Activated effector memory CD4-positive, alpha-beta T cell treated with Interleukin-2 at 50 U/mL for 16 hours (primary cell): ENCODE results near the gene MTHFD2L.

Experiments
- DNase-seq: peaks from one replicate; pipeline ENCODE4 v3.0.0-alpha.2; 2020

The MTHFD2L gene

DNA sequence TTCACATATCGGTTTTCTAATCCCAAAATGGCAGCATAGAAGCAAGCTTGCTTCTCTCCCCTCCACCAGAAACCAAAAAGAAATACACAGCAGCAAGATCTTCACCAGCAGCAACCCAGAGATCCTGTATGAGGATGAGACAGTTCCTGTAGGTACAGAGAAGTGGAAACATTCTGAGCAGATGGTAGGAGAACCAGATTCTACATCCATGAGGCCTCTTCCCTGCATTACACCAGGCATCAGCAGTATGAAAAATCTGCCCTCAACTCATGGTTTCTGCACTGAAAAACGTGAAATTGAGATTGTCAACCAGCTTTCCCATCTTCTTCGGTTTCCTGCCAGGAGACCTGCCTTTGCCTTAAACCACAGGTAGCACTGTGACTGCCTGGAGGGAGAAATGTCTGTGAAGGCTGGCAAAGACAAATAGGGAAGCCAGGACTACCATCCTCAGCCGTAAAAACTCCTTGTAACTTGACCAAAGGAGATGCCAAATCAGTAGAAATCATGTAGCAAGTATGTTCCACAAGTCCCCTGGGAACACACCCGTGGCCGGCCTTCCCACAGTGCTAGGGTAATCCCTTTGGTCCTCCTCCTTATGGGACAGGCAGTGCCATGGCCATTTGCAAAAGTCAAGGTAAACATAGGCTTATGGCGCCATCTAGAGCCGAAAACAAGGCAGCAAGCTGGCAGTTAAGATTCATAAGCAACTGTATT, 24.0 kb upstream of the MTHFD2L start:
- DNase-seq: no peak

DNA sequence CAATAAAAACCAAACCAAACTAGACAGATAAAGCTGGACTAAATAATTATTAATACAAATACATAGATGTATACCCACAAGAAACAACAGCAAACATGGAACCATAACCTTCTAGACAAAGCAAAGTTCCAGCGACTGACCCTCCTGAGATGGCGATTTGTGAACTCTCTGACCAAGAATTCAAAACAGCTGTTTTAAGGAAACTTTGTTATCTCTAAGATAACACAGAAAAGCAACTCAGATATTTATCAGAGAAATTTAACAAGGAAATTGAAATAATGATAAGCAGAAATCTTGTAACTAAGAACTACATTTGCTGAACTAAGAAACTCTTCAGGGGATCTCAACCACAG, 23.4 kb upstream of the MTHFD2L start:
- no peak for DNase-seq

DNA sequence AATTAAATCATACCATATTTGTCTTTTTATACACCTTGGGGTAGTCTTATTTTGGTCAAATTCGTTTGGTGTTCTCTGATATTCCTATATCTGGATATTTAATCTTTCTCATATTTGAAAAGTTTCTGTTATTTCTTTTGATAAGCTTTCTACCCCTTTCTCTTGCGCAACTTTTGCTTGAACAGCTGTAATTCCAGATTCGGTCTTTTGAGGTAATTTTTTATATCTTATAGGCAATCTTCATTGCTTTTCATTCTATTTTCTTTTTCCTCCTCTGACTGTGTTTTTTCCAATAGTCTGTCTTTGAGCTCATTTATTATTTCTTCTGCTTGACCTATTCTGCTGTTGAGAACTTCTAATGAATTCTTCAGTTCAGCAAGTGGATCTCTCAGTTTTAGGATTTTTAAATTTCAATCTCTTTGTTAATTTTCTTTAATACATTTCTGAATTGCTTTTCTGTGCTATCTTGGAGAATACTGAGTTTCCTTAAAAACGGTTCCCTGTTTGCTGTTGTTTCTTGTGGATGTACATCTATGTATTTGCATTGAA, 11.3 kb upstream of the MTHFD2L start:
- no peak for DNase-seq

DNA sequence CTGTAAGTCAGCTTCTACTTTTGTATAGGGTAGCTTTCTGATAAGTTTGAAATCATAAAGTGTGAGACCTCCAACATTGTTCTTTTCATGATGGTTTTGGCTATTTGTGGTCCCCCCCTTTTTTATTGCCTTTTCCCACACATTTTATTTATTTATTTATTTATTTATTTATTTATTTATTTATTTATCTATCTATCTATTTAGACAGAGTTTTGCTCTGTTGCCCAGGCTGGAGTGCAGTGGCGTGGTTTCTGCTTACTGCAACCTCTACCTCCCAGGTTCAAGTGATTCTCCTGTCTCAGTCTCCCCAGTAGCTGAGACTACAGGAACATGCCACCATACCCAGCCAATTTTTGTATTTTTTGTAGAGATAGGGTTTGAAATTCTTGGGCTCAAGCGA, 9.7 kb upstream of the MTHFD2L start:
- no peak for DNase-seq

DNA sequence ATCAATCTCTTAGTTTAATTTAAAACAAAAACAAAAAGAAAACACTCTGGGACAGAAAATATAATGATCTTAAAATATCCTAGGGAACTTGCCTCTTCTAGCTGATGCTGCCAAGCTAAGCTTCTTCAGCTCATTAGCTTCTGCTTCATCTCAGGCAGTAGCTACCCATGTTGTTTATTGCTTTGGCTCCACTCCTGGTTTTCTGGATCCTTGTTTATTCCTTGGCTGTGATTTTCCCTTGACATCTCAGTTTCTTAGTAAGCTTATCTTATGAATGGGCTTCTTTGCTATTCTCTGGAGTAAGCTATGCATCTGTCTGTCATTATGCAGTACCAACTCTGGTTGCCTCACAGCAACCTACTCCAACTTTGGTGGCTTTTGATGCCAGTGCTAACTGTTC, 5.1 kb upstream of the MTHFD2L start:
- no peak for DNase-seq

DNA sequence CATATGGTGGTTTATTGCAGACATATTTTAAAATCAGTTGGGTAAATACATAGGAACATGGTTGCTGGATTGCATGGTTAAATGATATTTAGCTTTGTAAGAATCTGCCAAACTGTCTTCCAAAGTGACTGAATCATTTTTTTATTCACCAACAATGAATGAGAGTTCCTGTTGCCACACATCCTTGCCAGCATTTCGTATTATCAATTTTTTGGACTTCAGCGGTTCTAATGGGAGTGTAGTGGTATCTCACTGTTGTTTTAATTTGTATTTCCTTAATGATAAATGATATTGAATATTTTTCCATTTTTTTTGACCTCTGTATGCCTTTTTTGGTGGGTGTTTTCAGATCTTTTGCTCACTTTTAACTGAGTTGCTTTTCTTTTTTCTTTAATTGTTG, 1.4 kb upstream of the MTHFD2L start:
- DNase-seq: no peak

DNA sequence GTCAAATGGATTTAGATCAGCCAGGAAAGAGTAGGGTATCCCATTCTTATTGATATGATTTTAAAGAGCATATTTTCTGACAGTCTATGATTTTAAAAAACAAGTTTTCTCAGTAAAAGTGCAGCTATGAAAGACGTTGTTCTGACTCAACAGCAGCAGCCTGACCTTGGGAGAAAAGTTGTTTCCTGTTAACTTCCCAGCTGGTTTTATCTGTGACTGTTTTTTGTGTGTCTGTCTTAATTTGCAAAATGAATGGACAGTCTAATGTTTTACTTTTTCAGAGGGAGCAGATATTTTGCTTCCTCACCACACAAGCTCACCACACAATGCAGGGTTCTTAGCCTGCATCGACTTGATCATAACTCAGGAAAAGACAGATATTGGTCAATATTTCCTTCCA, 764 bp upstream of the MTHFD2L start:
- DNase-seq: no peak

DNA sequence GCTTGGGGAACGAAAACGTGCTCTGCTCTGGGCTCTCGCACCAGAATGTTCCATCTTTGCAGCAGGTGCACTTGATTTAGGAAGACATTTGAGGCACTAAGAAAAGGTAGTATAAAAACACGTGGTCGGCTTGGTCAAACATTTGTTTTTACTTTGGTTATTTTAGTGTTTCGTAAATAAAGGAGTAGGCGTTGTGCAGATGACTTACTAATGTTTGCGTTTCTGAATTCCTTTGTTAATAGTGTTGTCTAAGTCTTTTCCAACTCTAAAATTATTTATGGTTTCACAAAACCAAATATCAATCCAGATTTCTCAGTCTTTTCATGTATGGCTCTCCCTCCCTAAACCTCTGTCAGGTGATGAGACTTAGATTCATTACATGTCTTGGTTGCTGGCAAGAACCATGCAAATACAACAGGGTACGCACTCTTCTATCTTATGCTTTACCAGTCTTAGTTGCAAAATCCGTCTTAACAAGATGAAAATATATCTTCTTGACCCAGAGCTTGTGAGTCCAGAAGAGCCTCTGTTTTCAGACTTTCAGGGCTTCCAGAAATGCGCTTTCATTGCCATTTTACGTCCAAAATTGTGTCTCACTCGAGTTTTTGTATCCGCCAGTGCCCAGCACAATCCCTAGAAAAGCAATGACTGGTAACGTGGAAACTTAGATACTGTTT, 686 bp downstream of the MTHFD2L start:
- DNase-seq: no peak

DNA sequence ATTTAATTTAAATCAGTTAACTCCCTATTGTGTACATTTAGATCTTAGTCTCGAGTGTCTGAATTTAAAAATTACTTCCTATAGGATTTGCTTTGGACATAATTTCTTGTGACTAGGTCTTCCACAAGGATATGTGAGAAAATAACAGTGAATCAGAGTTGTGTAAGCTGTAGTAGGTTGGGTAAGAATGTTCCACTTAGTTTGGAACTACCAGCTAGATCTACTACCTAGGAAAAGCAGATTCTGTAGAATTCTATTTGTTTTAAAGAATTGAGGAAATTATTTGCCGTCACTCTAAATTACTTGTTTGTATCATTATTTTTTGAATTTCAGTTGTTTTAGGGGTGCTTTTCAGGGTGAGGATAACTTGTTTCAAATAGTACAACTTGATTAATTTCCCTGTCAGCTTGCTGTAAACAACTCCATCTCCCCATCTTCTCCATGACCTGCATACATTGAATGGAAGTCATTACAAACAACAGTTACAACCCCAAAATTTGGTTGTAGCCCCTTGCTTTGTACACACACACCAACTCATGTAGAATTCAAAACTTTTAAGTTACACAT, 1.3 kb downstream of the MTHFD2L start:
- DNase-seq: no peak

DNA sequence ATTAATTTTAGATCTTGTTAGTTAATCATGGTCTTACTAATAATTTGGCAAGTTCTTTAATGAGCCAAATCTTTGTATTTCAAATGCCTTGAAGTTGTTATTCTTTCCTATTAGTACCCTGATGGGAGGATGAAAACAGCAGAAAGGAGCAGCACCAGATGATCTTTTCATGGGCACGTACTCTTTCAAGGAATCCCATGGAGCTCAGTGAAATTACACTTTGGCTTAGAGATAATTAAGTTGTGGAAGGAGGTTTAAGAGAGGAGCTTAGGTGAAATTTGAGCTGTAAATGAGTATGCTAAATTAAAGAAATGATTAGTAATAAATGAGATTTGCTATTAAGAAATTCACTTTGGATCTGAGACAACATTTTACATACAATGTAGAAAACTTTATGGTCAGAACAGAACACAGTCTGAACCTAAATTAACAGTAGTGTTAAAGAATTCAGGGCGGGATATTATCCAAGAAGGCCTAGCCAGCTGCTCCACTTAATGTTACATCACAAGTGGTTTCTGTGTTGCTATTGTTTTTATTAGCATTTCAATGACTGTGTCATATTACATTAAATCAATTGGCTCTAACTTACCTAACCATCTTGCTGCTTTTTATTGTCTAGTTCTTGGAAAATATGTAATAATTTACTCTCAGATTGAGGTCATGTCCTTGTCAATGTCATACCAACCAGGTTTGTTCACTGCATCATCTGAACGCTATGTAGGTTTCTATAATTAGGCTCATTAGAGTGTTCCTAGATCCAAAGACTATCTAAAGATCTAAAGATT, 3.9 kb downstream of the MTHFD2L start:
- DNase-seq: no peak

DNA sequence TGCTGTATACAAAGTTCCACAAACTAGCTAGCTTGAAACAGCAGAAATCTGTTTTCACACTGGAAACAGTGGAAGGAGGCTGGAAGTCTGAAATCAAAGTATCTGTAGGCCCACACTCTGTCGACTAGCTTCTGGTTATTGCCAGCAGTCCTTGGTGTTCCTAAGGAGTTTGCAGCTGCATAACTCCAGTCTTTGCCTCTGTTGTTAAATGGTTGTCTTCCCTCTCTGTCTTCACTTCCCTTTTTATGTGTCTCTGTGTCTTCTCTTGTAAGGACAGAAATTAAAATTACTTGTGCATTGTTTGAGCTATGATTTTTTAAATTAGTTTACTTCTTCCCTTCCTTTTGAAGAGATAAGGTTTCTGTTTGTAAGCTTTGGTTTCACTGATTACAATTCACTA, 8.2 kb downstream of the MTHFD2L start:
- DNase-seq: no peak

DNA sequence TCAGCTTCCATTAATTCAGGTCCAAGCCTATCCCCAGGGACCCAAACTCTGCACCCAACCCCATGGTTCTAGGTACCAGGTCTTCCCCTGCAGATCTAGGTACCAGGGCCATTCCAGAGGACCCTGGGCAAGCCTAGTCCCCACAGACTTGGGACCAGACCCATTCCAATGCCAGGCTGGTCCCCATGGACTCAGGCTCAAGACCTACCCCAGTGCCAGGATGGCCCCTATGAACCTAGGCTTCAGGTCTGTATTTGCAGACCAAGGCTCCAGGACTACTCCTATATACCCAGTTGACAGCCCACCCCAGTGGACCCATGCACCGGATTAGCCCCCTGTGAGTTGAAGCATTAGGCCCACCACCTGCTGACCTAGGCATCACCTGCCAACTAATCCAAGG, 8.9 kb downstream of the MTHFD2L start:
- no peak for DNase-seq

DNA sequence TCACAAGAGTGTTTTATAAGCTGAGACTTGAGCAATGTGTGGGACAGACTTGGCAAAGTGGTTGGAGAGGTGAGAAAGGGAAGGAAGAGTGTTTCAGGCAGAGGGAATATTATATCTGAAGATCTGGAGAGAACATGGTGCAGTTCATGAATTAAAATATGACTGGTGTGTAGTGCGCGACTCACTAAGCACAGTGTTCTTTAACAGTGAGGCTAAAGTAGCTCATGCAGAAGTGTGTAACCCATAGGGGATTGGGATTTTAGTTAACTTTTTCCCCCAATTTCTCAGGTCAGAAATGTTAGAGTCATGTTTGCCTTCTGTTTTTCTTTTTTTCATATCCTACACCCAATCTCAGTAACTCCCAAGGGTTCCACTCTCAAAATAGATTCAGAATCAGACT, 9.7 kb downstream of the MTHFD2L start:
- DNase-seq: no peak

DNA sequence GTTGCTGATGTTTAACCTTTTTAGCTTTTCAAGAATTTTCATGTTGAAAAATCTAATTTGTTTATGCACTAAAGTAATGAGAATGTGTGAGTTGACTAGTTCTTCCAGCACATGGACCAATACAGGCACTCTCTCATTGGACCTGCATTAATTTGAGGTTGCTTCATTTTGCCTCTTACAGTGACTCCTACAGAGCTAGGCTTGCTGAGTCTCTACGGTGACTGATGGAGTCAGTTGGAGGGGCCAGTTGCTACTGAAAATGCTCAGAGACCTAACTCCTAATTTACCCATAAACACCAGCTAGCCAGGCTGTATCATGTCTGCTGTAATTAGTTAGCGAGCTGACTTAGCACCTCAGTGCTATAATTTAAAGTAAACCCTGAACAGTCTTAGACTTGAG, 10.9 kb downstream of the MTHFD2L start:
- no peak for DNase-seq

DNA sequence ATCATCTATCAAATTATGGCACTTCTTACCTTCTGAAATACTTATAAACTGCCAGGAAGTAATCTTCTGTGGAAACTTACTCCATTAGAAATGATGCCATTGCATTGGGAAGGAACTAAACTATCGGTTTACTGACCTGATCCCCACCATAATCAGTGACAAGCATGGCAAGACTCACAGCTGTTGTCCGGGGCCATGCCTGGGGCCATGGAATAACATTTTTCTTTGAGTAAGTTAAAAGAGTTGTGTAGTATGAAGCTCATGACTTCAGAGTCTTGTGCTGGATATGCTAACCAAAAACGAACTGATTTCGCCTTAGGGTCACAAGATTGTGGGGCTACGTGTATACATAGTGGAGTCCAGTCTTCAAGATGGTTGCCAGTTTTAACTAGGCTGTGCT, 15.4 kb downstream of the MTHFD2L start:
- DNase-seq: no peak

DNA sequence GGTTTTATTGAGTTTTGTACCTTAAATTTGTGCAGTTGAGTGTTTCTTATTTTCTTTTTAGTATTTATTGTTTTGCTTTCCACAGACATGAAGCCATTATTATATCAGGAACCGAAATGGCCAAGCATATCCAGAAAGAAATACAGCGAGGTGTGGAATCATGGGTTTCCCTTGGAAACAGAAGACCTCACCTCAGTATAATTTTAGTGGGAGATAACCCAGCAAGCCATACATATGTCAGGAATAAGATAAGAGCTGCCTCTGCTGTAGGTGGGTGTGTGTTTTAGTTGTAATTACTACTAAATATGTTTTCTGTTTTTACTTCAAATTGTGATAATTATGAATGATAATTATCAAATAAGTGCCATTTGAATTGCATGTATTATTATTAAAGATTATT, 16.5 kb downstream of the MTHFD2L start:
- no peak for DNase-seq

DNA sequence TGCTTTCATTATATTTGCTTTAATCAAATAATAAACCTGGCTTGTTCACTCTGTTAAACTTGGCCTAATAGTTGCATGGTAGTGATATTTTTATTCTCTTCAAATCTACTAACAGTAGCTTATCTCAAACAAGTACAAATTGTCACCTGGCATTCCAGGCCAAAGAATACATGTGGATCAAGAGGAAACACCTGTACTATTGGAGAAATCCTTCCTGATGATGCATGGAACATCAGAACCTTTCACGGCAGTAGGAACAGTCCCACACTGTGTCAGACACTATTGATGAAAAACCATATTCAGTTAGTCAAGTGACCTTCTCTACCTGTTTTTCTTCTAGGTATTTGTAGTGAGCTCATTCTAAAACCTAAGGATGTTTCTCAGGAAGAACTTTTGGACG, 17.0 kb downstream of the MTHFD2L start:
- DNase-seq: no peak

DNA sequence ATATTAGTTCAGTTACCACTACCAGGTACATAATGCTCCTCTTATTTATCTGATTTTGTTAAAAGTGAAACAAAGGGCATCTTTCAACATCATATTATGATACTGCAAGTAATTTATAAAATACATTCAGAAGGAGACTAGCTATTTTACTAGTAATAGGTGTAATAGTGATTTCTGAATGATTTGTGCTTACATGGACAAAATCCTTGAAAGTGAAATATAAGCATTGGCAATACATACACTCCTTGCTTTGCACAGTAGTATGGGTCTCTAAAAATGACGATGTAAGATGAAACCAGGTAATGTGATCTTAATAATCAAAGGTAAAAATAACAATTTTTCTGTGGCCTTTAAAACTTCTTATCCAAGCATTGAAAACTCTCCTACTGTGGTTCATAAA, 17.5 kb downstream of the MTHFD2L start:
- DNase-seq: no peak

DNA sequence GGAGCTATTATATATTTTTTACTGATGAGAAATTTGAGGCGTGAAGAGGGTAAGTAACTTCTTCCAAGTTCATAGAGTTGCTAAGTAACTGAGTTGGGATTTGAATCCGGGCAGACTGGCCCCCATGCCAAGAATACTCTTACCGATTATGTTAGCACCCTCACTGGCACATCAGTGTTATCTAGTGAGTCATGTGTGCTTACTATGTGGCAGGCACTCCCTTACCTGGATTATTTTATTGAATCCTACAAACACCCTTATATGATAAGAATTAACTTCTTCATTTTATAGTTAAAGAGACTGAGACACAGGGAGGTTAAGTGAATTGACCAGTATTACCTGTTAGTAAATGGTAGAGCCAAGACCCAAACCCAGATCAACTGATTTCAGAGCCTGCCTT, 20.9 kb downstream of the MTHFD2L start:
- no peak for DNase-seq

DNA sequence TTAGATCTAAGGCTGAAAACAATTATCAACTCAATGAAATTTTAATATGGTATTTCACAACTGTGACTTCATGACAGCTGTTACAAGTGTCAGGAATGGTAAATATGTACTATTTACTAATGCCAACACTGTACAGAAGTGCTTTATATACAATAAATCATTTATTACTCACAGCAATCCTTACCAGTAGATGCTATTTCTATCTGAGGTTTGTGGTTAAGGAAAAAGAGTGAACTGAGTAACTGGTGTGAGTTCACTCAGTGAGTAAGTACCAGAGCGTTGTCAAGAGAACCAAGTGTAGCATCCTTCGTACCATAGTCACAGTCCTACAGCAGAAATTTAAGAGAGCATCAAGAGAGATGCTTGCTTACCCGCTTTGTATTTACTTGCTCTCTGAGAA, 23.3 kb downstream of the MTHFD2L start:
- no peak for DNase-seq

DNA sequence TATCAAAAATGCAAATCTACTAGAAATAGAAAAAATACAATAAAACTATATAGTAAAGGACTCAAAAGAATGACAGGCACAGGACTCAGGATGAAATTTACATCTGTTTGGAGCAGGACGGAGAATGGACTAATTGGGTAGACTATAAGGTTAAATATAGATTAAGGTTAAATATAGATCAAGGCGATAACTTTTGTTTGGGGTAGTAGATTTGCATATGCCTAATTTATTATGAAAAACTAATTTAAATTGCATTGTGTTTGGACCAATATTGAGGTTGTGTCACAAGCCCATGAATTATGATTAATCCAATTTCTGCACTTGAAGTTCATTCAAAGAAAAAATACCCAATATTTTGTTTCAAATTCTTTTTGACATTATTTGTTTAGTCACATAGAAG, 31.0 kb downstream of the MTHFD2L start:
- no peak for DNase-seq

DNA sequence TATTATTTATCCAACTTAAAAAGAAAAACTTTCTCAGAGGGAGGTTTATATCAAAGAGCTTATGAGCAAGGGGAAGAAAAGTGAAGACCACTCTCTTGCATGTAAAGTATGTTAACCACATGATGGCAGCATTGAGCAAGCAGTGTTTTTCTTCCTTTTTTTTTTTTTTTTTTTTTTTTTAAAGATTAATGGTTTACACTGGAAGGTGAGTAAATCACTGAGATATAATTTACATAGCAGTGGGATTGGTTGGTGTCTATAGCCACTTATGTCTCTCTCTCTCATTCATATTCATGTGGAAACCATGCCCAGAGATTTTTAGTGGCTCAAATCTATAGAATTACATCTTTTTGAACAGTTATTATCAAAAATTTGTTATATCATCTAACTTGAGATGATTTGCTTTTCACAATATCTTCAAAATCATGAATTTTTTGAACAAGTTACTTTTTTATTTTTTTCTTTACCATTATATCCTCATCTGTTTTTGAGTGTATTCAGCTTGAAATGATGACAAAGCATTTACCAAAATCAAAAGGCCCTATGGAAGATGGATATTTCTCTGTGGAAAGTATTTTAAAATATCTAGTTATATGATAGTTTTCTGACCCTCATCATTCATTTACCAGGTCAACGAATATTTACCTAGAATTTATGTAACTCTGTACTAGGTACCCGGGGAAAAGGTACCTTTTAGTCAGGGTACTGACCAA, 31.6 kb downstream of the MTHFD2L start:
- DNase-seq: no peak

DNA sequence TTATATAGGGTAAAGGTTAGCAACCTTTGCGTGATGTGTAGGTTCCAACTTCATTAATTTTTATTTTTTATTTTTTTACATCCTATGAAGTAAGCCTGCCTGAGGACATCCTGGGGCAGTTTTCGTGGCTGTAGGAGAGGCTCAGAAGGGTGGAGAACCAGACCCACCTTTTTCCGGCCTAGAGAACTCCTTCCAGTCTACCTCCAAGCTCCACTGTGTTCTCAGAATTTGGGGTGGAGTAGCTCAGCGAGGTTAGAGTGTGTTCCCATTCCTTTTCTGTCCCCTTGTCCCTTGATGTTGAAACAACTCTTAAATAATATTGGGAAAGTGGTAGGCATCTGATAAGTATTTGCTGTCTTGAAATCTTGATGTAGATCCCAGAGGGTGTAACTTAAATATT, 32.4 kb downstream of the MTHFD2L start:
- DNase-seq: no peak
